GM18498 (cell line): Measurements from ENCODE around the gene SH3BP4.

ENCODE experiments used
- ATAC-seq: cut with Tn5 transposase; IDR thresholded peaks from one replicate; pipeline ENCODE4 v1.9.1; 2021; ENCODE audit warnings: mild to moderate bottlenecking, moderate library complexity; ENCODE audit not compliant: unreplicated experiment

SH3BP4 gene

GRCh38 chr2:234996069-234996940 is 44.5 kb downstream of the SH3BP4 start:
- ATAC-seq: no peak

GRCh38 chr2:234996941-234997270 is 45.1 kb downstream of the SH3BP4 start:
- no peak for ATAC-seq

GRCh38 chr2:234997389-234997788 is 45.6 kb downstream of the SH3BP4 start:
- ATAC-seq: no peak

- no peak for ATAC-seq
Measured at GRCh38 chr2:234998404-234999211, 46.8 kb downstream of the SH3BP4 start.

- ATAC-seq: no peak
Measured at GRCh38 chr2:234999740-235000425, 48.1 kb downstream of the SH3BP4 start.

GRCh38 chr2:235000426-235001236 is 48.8 kb downstream of the SH3BP4 start:
- ATAC-seq: no peak

GRCh38 chr2:235001237-235002133 is 49.7 kb downstream of the SH3BP4 start:
- no peak for ATAC-seq

- ATAC-seq: no peak
Measured at GRCh38 chr2:235002198-235003095, 50.6 kb downstream of the SH3BP4 start.

- ATAC-seq: no peak
Measured at GRCh38 chr2:235003096-235003775, 51.4 kb downstream of the SH3BP4 start.

GRCh38 chr2:235004329-235004903 is 52.6 kb downstream of the SH3BP4 start:
- no peak for ATAC-seq

GRCh38 chr2:235005023-235005422 is 53.2 kb downstream of the SH3BP4 start:
- ATAC-seq: no peak

- ATAC-seq: no peak
Measured at GRCh38 chr2:235005603-235006259, 53.9 kb downstream of the SH3BP4 start.

GRCh38 chr2:235006461-235006860 is 54.6 kb downstream of the SH3BP4 start:
- ATAC-seq: no peak

- no peak for ATAC-seq
Measured at GRCh38 chr2:235006986-235007385, 55.2 kb downstream of the SH3BP4 start.

GRCh38 chr2:235007664-235008457 is 56.0 kb downstream of the SH3BP4 start:
- ATAC-seq: no peak

- no peak for ATAC-seq
Measured at GRCh38 chr2:235008584-235009044, 56.8 kb downstream of the SH3BP4 start.
